ENCODE data around the gene PGGT1B. TPM values are rescaled to one million over a fixed set of nuclear protein-coding genes. Genes with fewer than 3 reads are reported as not detected.
A peak's percentile ranks its signal among the peaks of the same experiment; 100 is the strongest.
"Not testable (repeated sequence)": the region's sequence is repeated elsewhere in the genome, so short reads cannot be mapped to it uniquely, and the experiment has no call there.

The PGGT1B gene
- total RNA-seq, 1 donor from 2014 or later, result 14.5 TPM

- DNase-seq (ENCODE audit: low read depth in 2 of 2), result no peak
Measured at GRCh38 chr5:115260248-115260647, 2.4 kb downstream of the PGGT1B start.

GRCh38 chr5:115257981-115258380 lies 4.7 kb downstream of the PGGT1B start:
- no peak for DNase-seq (ENCODE audit: low read depth in 2 of 2)

- DNase-seq (ENCODE audit: low read depth in 2 of 2), result not testable (repeated sequence)
Measured at GRCh38 chr5:115249379-115249778, 13.3 kb downstream of the PGGT1B start.

- DNase-seq (ENCODE audit: low read depth in 2 of 2), result peak in 1 of 2 donors; percentile 51
Measured at GRCh38 chr5:115246361-115246991, 16.2 kb downstream of the PGGT1B start.

GRCh38 chr5:115243412-115243811 lies 19.3 kb downstream of the PGGT1B start:
- peak in 1 of 2 donors; percentile 4 for DNase-seq (ENCODE audit: low read depth in 2 of 2)

- DNase-seq (ENCODE audit: low read depth in 2 of 2), result no peak
Measured at GRCh38 chr5:115241881-115242642, 20.6 kb downstream of the PGGT1B start.

GRCh38 chr5:115237066-115237465 lies 25.6 kb downstream of the PGGT1B start:
- DNase-seq (ENCODE audit: low read depth in 2 of 2), result no peak

- DNase-seq (ENCODE audit: low read depth in 2 of 2), result no peak
Measured at GRCh38 chr5:115236599-115236998, 26.1 kb downstream of the PGGT1B start.

- DNase-seq (ENCODE audit: low read depth in 2 of 2), result no peak
Measured at GRCh38 chr5:115231598-115231997, 31.1 kb downstream of the PGGT1B start.

GRCh38 chr5:115229606-115230005 lies 33.1 kb downstream of the PGGT1B start:
- DNase-seq (ENCODE audit: low read depth in 2 of 2), result no peak

GRCh38 chr5:115227281-115227680 lies 35.4 kb downstream of the PGGT1B start:
- no peak for DNase-seq (ENCODE audit: low read depth in 2 of 2)

GRCh38 chr5:115214541-115214940 lies 48.1 kb downstream of the PGGT1B start:
- no peak for DNase-seq (ENCODE audit: low read depth in 2 of 2)

- DNase-seq (ENCODE audit: low read depth in 2 of 2), result no peak
Measured at GRCh38 chr5:115209279-115209678, 53.4 kb downstream of the PGGT1B start.

GRCh38 chr5:115202952-115203351 lies 59.7 kb downstream of the PGGT1B start:
- no peak for DNase-seq (ENCODE audit: low read depth in 2 of 2)

GRCh38 chr5:115196161-115196560 lies 66.5 kb downstream of the PGGT1B start:
- no peak for DNase-seq (ENCODE audit: low read depth in 2 of 2)

GRCh38 chr5:115194676-115195075 lies 68.0 kb downstream of the PGGT1B start:
- DNase-seq (ENCODE audit: low read depth in 2 of 2), result no peak

GRCh38 chr5:115193295-115193694 lies 69.4 kb downstream of the PGGT1B start:
- DNase-seq (ENCODE audit: low read depth in 2 of 2), result no peak

- DNase-seq (ENCODE audit: low read depth in 2 of 2), result no peak
Measured at GRCh38 chr5:115192098-115192497, 70.6 kb downstream of the PGGT1B start.

- no peak for DNase-seq (ENCODE audit: low read depth in 2 of 2)
Measured at GRCh38 chr5:115191474-115192031, 71.1 kb downstream of the PGGT1B start.

- no peak for DNase-seq (ENCODE audit: low read depth in 2 of 2)
Measured at GRCh38 chr5:115190388-115190787, 72.3 kb downstream of the PGGT1B start.

- DNase-seq (ENCODE audit: low read depth in 2 of 2), result no peak
Measured at GRCh38 chr5:115189866-115190265, 72.8 kb downstream of the PGGT1B start.

- DNase-seq (ENCODE audit: low read depth in 2 of 2), result no peak
Measured at GRCh38 chr5:115186794-115187193, 75.9 kb downstream of the PGGT1B start.

GRCh38 chr5:115184770-115185169 lies 77.9 kb downstream of the PGGT1B start:
- no peak for DNase-seq (ENCODE audit: low read depth in 2 of 2)
